Upper lobe of left lung (tissue), 4 donors: ENCODE results near the gene TRAPPC3.

Experiments
- EP300 ChIP-seq, 4 donors: sonication (generic); formaldehyde crosslinking; IDR thresholded peaks; one replicate each; pipeline ENCODE4 v1.5.1; 2017; ENCODE audit warnings: antibody characterized with exemption in 4 of 4, control low read depth in 2 of 4
- POLR2A ChIP-seq, 4 donors: fragments of 450-650 bp; IDR thresholded peaks; one replicate each; pipeline ENCODE4 v1.5.1; 2016 to 2017; ENCODE audit warnings: antibody characterized with exemption in 4 of 4, mild to moderate bottlenecking in 2 of 4
- TF ChIP-seq, protein P1 (sequence below), 6 experiments: fragments of 450-650 bp in 4 of 6; fragments of 200-600 bp in 2 of 6; sonication (generic) in 2 of 6; IDR thresholded peaks; one replicate each; pipeline ENCODE4 v1.5.1; 2016 to 2019; ENCODE audit warnings: antibody characterized with exemption in 6 of 6

GRCh38 chr1:36151845-36152203, 2.5 kb upstream of the TRAPPC3 start:
- TF ChIP-seq, protein P1, sequence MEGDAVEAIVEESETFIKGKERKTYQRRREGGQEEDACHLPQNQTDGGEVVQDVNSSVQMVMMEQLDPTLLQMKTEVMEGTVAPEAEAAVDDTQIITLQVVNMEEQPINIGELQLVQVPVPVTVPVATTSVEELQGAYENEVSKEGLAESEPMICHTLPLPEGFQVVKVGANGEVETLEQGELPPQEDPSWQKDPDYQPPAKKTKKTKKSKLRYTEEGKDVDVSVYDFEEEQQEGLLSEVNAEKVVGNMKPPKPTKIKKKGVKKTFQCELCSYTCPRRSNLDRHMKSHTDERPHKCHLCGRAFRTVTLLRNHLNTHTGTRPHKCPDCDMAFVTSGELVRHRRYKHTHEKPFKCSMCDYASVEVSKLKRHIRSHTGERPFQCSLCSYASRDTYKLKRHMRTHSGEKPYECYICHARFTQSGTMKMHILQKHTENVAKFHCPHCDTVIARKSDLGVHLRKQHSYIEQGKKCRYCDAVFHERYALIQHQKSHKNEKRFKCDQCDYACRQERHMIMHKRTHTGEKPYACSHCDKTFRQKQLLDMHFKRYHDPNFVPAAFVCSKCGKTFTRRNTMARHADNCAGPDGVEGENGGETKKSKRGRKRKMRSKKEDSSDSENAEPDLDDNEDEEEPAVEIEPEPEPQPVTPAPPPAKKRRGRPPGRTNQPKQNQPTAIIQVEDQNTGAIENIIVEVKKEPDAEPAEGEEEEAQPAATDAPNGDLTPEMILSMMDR (IDR thresholded peaks at IDR 0.05), result no peak
- TF ChIP-seq EP300 (IDR thresholded peaks at IDR 0.05) (no peak), POLR2A (IDR thresholded peaks at IDR 0.05) (no peak)
